ENCODE measurements around the gene PPM1E.
"Not testable (repeated sequence)": the region's sequence is repeated elsewhere in the genome, so short reads cannot be mapped to it uniquely, and the experiment has no call there.

Gene PPM1E

GRCh38 chr17:58763263-58763662, 7.6 kb downstream of the PPM1E start:
- no peak for TF ChIP-seq CTCF (IDR thresholded peaks at IDR 0.05; ENCODE audit: extremely low read depth, insufficient read depth, missing control alignments)
- no peak for DNase-seq (ENCODE audit: low spot score)
- in situ Hi-C loops (cut with MboI; ENCODE audit: low pct_unique_long_range_greater_than_20kb, low sequenced_read_pairs, unreplicated experiment) = no loop called here

GRCh38 chr17:58764373-58764772, 8.7 kb downstream of the PPM1E start:
- in situ Hi-C loops (cut with MboI; ENCODE audit: low pct_unique_long_range_greater_than_20kb, low sequenced_read_pairs, unreplicated experiment) = no loop called here
- TF ChIP-seq CTCF (IDR thresholded peaks at IDR 0.05; ENCODE audit: extremely low read depth, insufficient read depth, missing control alignments) = no peak
- DNase-seq (ENCODE audit: low spot score) = no peak

- DNase-seq (ENCODE audit: low spot score); in situ Hi-C loops (cut with MboI; ENCODE audit: low pct_unique_long_range_greater_than_20kb, low sequenced_read_pairs, unreplicated experiment): not testable (repeated sequence)
Measured at GRCh38 chr17:58778482-58778881, 22.8 kb downstream of the PPM1E start.

GRCh38 chr17:58779446-58779845, 23.8 kb downstream of the PPM1E start:
- no peak for DNase-seq (ENCODE audit: low spot score)
- in situ Hi-C loops (cut with MboI; ENCODE audit: low pct_unique_long_range_greater_than_20kb, low sequenced_read_pairs, unreplicated experiment) = no loop called here
- TF ChIP-seq CTCF (IDR thresholded peaks at IDR 0.05; ENCODE audit: extremely low read depth, insufficient read depth, missing control alignments) = no peak

- in situ Hi-C loops (cut with MboI; ENCODE audit: low pct_unique_long_range_greater_than_20kb, low sequenced_read_pairs, unreplicated experiment) = no loop called here
- TF ChIP-seq CTCF (IDR thresholded peaks at IDR 0.05; ENCODE audit: extremely low read depth, insufficient read depth, missing control alignments) = no peak
- DNase-seq (ENCODE audit: low spot score) = no peak
Measured at GRCh38 chr17:58783380-58783779, 27.7 kb downstream of the PPM1E start.

GRCh38 chr17:58785097-58785496, 29.4 kb downstream of the PPM1E start:
- TF ChIP-seq CTCF (IDR thresholded peaks at IDR 0.05; ENCODE audit: extremely low read depth, insufficient read depth, missing control alignments) = no peak
- no peak for DNase-seq (ENCODE audit: low spot score)
- in situ Hi-C loops (cut with MboI; ENCODE audit: low pct_unique_long_range_greater_than_20kb, low sequenced_read_pairs, unreplicated experiment) = no loop called here

- TF ChIP-seq CTCF (IDR thresholded peaks at IDR 0.05; ENCODE audit: extremely low read depth, insufficient read depth, missing control alignments) = no peak
- in situ Hi-C loops (cut with MboI; ENCODE audit: low pct_unique_long_range_greater_than_20kb, low sequenced_read_pairs, unreplicated experiment) = no loop called here
- DNase-seq (ENCODE audit: low spot score) = no peak
Measured at GRCh38 chr17:58786586-58787295, 31.1 kb downstream of the PPM1E start.

Data from GM13977 (cell line).